ENCODE measurements around the gene FAM3B.

Gene FAM3B

GRCh38 chr21:41345356-41345755 is 28.8 kb downstream of the FAM3B start:
- H3K27me3 ChIP-seq (ENCODE audit: insufficient read depth, insufficient read length) = peaks cover 3% of the 10 kb centered on the region
- no peak for TF ChIP-seq SUZ12 (IDR thresholded peaks at IDR 0.05; ENCODE audit: extremely low read depth, insufficient read depth, insufficient read length)
- no peak overlapping the region for H3K4me3 ChIP-seq (ENCODE audit: insufficient read length, low read depth)
- DNase-seq (ENCODE audit: low read depth, low spot score) = no peak
- no peak overlapping the region for H3K9ac ChIP-seq (ENCODE audit: insufficient read length, low read depth)
- peaks cover 18% of the 10 kb centered on the region for H3K9me3 ChIP-seq (ENCODE audit: insufficient read depth, low read length)
- no peaks in the 10 kb centered on the region for H3K36me3 ChIP-seq (ENCODE audit: insufficient read depth, insufficient read length, low read length)
- H3K4me1 ChIP-seq (ENCODE audit: insufficient read depth, insufficient read length) = no peaks in the 10 kb centered on the region

GRCh38 chr21:41345934-41346685 is 29.5 kb downstream of the FAM3B start:
- no peak for TF ChIP-seq SUZ12 (IDR thresholded peaks at IDR 0.05; ENCODE audit: extremely low read depth, insufficient read depth, insufficient read length)
- H3K4me1 ChIP-seq (ENCODE audit: insufficient read depth, insufficient read length) = no peaks in the 10 kb centered on the region
- no peak overlapping the region for H3K4me3 ChIP-seq (ENCODE audit: insufficient read length, low read depth)
- no peaks in the 10 kb centered on the region for H3K36me3 ChIP-seq (ENCODE audit: insufficient read depth, insufficient read length, low read length)
- H3K27me3 ChIP-seq (ENCODE audit: insufficient read depth, insufficient read length) = peaks cover 3% of the 10 kb centered on the region
- no peak overlapping the region for H3K9ac ChIP-seq (ENCODE audit: insufficient read length, low read depth)
- H3K9me3 ChIP-seq (ENCODE audit: insufficient read depth, low read length) = peaks cover 18% of the 10 kb centered on the region; the same call in 1 of the 2 replicates
- DNase-seq (ENCODE audit: low read depth, low spot score) = no peak

GRCh38 chr21:41346758-41347157 is 30.2 kb downstream of the FAM3B start:
- Histone ChIP-seq H3K36me3 (ENCODE audit: insufficient read depth, insufficient read length, low read length) (no peaks in the 10 kb centered on the region), H3K9me3 (ENCODE audit: insufficient read depth, low read length) (peaks cover 14% of the 10 kb centered on the region; the same call in 1 of the 2 replicates), H3K4me3 (ENCODE audit: insufficient read length, low read depth) (no peak overlapping the region), H3K4me1 (ENCODE audit: insufficient read depth, insufficient read length) (no peaks in the 10 kb centered on the region), H3K27me3 (ENCODE audit: insufficient read depth, insufficient read length) (peaks cover 3% of the 10 kb centered on the region), H3K9ac (ENCODE audit: insufficient read length, low read depth) (no peak overlapping the region)
- TF ChIP-seq SUZ12 (IDR thresholded peaks at IDR 0.05; ENCODE audit: extremely low read depth, insufficient read depth, insufficient read length) (no peak), YY1 (IDR thresholded peaks at IDR 0.05; ENCODE audit: insufficient read depth, insufficient read length) (no peak), ZNF274 (IDR thresholded peaks at IDR 0.05; ENCODE audit: low read depth, low read length) (no peak)
- no peak for DNase-seq (ENCODE audit: low read depth, low spot score)

- peaks cover 3% of the 10 kb centered on the region for H3K27me3 ChIP-seq (ENCODE audit: insufficient read depth, insufficient read length)
- no peak for DNase-seq (ENCODE audit: low read depth, low spot score)
- no peaks in the 10 kb centered on the region for H3K36me3 ChIP-seq (ENCODE audit: insufficient read depth, insufficient read length, low read length)
- no peak overlapping the region for H3K9ac ChIP-seq (ENCODE audit: insufficient read length, low read depth)
- no peak for TF ChIP-seq ZNF274 (IDR thresholded peaks at IDR 0.05; ENCODE audit: low read depth, low read length)
- TF ChIP-seq YY1 (IDR thresholded peaks at IDR 0.05; ENCODE audit: insufficient read depth, insufficient read length) = no peak
- TF ChIP-seq SUZ12 (IDR thresholded peaks at IDR 0.05; ENCODE audit: extremely low read depth, insufficient read depth, insufficient read length) = no peak
- no peak overlapping the region for H3K4me3 ChIP-seq (ENCODE audit: insufficient read length, low read depth)
- no peaks in the 10 kb centered on the region for H3K4me1 ChIP-seq (ENCODE audit: insufficient read depth, insufficient read length)
- no peaks in the 10 kb centered on the region for H3K9me3 ChIP-seq (ENCODE audit: insufficient read depth, low read length)
These were observed 31.8 kb downstream of the FAM3B start for GRCh38 chr21:41348434-41348833.

- H3K4me3 ChIP-seq (ENCODE audit: insufficient read length, low read depth) = no peak overlapping the region
- peaks cover 3% of the 10 kb centered on the region for H3K27me3 ChIP-seq (ENCODE audit: insufficient read depth, insufficient read length)
- DNase-seq (ENCODE audit: low read depth, low spot score) = no peak
- no peaks in the 10 kb centered on the region for H3K36me3 ChIP-seq (ENCODE audit: insufficient read depth, insufficient read length, low read length)
- no peak overlapping the region for H3K9ac ChIP-seq (ENCODE audit: insufficient read length, low read depth)
- TF ChIP-seq ZNF274 (IDR thresholded peaks at IDR 0.05; ENCODE audit: low read depth, low read length) (no peak), YY1 (IDR thresholded peaks at IDR 0.05; ENCODE audit: insufficient read depth, insufficient read length) (no peak), SUZ12 (IDR thresholded peaks at IDR 0.05; ENCODE audit: extremely low read depth, insufficient read depth, insufficient read length) (no peak)
- no peaks in the 10 kb centered on the region for H3K9me3 ChIP-seq (ENCODE audit: insufficient read depth, low read length)
- no peaks in the 10 kb centered on the region for H3K4me1 ChIP-seq (ENCODE audit: insufficient read depth, insufficient read length)
These were observed 32.5 kb downstream of the FAM3B start for GRCh38 chr21:41349126-41349525.

GRCh38 chr21:41349619-41350390 is 33.2 kb downstream of the FAM3B start:
- peaks cover 3% of the 10 kb centered on the region for H3K27me3 ChIP-seq (ENCODE audit: insufficient read depth, insufficient read length)
- H3K9ac ChIP-seq (ENCODE audit: insufficient read length, low read depth) = no peak overlapping the region
- no peaks in the 10 kb centered on the region for H3K36me3 ChIP-seq (ENCODE audit: insufficient read depth, insufficient read length, low read length)
- no peaks in the 10 kb centered on the region for H3K9me3 ChIP-seq (ENCODE audit: insufficient read depth, low read length)
- DNase-seq (ENCODE audit: low read depth, low spot score) = no peak
- H3K4me3 ChIP-seq (ENCODE audit: insufficient read length, low read depth) = no peak overlapping the region
- no peaks in the 10 kb centered on the region for H3K4me1 ChIP-seq (ENCODE audit: insufficient read depth, insufficient read length)
- TF ChIP-seq SUZ12 (IDR thresholded peaks at IDR 0.05; ENCODE audit: extremely low read depth, insufficient read depth, insufficient read length) (no peak), ZNF274 (IDR thresholded peaks at IDR 0.05; ENCODE audit: low read depth, low read length) (no peak), YY1 (IDR thresholded peaks at IDR 0.05; ENCODE audit: insufficient read depth, insufficient read length) (no peak)

- no peak for TF ChIP-seq SUZ12 (IDR thresholded peaks at IDR 0.05; ENCODE audit: extremely low read depth, insufficient read depth, insufficient read length)
- H3K4me3 ChIP-seq (ENCODE audit: insufficient read length, low read depth) = no peak overlapping the region
- DNase-seq (ENCODE audit: low read depth, low spot score) = no peak
These were observed 34.0 kb downstream of the FAM3B start for GRCh38 chr21:41350436-41351155.

More at GRCh38 chr21:41350436-41351155, 34.0 kb downstream of the FAM3B start:
- H3K9me3 ChIP-seq (ENCODE audit: insufficient read depth, low read length) = no peaks in the 10 kb centered on the region
- no peak overlapping the region for H3K9ac ChIP-seq (ENCODE audit: insufficient read length, low read depth)
- peaks cover 3% of the 10 kb centered on the region for H3K27me3 ChIP-seq (ENCODE audit: insufficient read depth, insufficient read length)
- no peaks in the 10 kb centered on the region for H3K36me3 ChIP-seq (ENCODE audit: insufficient read depth, insufficient read length, low read length)
- H3K4me1 ChIP-seq (ENCODE audit: insufficient read depth, insufficient read length) = no peaks in the 10 kb centered on the region

Data from NT2/D1 (cell line).